GM21717 (cell line): Measurements from ENCODE around the gene FOXJ3.

Experiments used
- ATAC-seq: cut with Tn5 transposase; IDR thresholded peaks from one replicate; pipeline ENCODE4 v1.9.1; 2021; ENCODE audit warnings: mild to moderate bottlenecking, moderate library complexity; ENCODE audit not compliant: unreplicated experiment

The FOXJ3 gene

GRCh38 chr1:42146626-42147320 is 188.3 kb downstream of the FOXJ3 start:
- no peak for ATAC-seq

GRCh38 chr1:42145764-42146625 is 189.0 kb downstream of the FOXJ3 start:
- ATAC-seq, result no peak

- ATAC-seq, result no peak
Measured at GRCh38 chr1:42145389-42145716, 189.7 kb downstream of the FOXJ3 start.

GRCh38 chr1:42144711-42145388 is 190.2 kb downstream of the FOXJ3 start:
- ATAC-seq, result no peak

GRCh38 chr1:42143896-42144710 is 190.9 kb downstream of the FOXJ3 start:
- ATAC-seq, result no peak

GRCh38 chr1:42142894-42143675 is 191.9 kb downstream of the FOXJ3 start:
- no peak for ATAC-seq

GRCh38 chr1:42141978-42142377 is 193.1 kb downstream of the FOXJ3 start:
- no peak for ATAC-seq

GRCh38 chr1:42140191-42140590 is 194.8 kb downstream of the FOXJ3 start:
- no peak for ATAC-seq

- no peak for ATAC-seq
Measured at GRCh38 chr1:42139444-42139843, 195.6 kb downstream of the FOXJ3 start.

GRCh38 chr1:42138586-42138985 is 196.4 kb downstream of the FOXJ3 start:
- no peak for ATAC-seq

GRCh38 chr1:42137766-42138165 is 197.3 kb downstream of the FOXJ3 start:
- no peak for ATAC-seq

- ATAC-seq, result no peak
Measured at GRCh38 chr1:42136466-42136865, 198.6 kb downstream of the FOXJ3 start.

- ATAC-seq, result no peak
Measured at GRCh38 chr1:42135426-42135825, 199.6 kb downstream of the FOXJ3 start.

- ATAC-seq, result no peak
Measured at GRCh38 chr1:42133809-42134526, 201.1 kb downstream of the FOXJ3 start.

- no peak for ATAC-seq
Measured at GRCh38 chr1:42133390-42133789, 201.6 kb downstream of the FOXJ3 start.

GRCh38 chr1:42130061-42130660 is 204.9 kb downstream of the FOXJ3 start:
- ATAC-seq, result no peak

GRCh38 chr1:42128964-42129363 is 206.1 kb downstream of the FOXJ3 start:
- no peak for ATAC-seq

- ATAC-seq, result no peak
Measured at GRCh38 chr1:42128499-42128898, 206.5 kb downstream of the FOXJ3 start.

GRCh38 chr1:42127767-42128166 is 207.3 kb downstream of the FOXJ3 start:
- ATAC-seq, result no peak
